ENCODE results near the gene ARID3C.

- TF ChIP-seq CTCF (IDR thresholded peaks at IDR 0.05): no peak
- TF ChIP-seq EP300 (IDR thresholded peaks at IDR 0.05; ENCODE audit: borderline replicate concordance in 1 of 2, low read depth in 1 of 2, low read length in 1 of 2): no peak
- TF ChIP-seq FOSL2 (IDR thresholded peaks at IDR 0.05; ENCODE audit: borderline replicate concordance, low read depth): no peak
- no peak for TF ChIP-seq YY1 (IDR thresholded peaks at IDR 0.05; ENCODE audit: low read depth)
- no peak for TF ChIP-seq EZH2phosphoT487 (IDR thresholded peaks at IDR 0.05; ENCODE audit: borderline replicate concordance, low read depth)
- no peak for TF ChIP-seq USF2 (IDR thresholded peaks at IDR 0.05; ENCODE audit: borderline replicate concordance, low read depth, low read length)
- TF ChIP-seq NFIC (IDR thresholded peaks at IDR 0.05; ENCODE audit: borderline replicate concordance): no peak
These were observed 52.8 kb downstream of the ARID3C start for GRCh38 chr9:34575862-34576596.
